Measurements from ENCODE around the gene BHLHE41. TPM values are rescaled to one million over a fixed set of nuclear protein-coding genes. Genes with fewer than 3 reads are reported as not detected.

The BHLHE41 gene
- total and polyA plus RNA-seq, 3 experiments from 2014 or later: not detected

- POLR2A ChIA-PET: no interaction called here
- H3K9me3 Mint-ChIP-seq: no peaks in the 10 kb centered on the region
- H3K4me1 Mint-ChIP-seq: no peaks in the 10 kb centered on the region
- Histone ChIP-seq H3K36me3 (ENCODE audit: insufficient read depth, low read length) (no peaks in the 10 kb centered on the region), H3K4me1 (ENCODE audit: insufficient read depth, low read length) (no peaks in the 10 kb centered on the region), H3K9me3 (ENCODE audit: low read length) (no peaks in the 10 kb centered on the region), H3K27ac (ENCODE audit: low read depth, low read length) (no peak overlapping the region), H3K27me3 (ENCODE audit: insufficient read depth, low read length, poor library complexity, severe bottlenecking) (no peaks in the 10 kb centered on the region), H3K4me3 (ENCODE audit: low read length) (no peak overlapping the region)
- CTCF ChIA-PET: no interaction called here
- no peaks in the 10 kb centered on the region for H3K36me3 Mint-ChIP-seq
- DNase-seq: no peak
- no peak overlapping the region for H3K27ac Mint-ChIP-seq
- H3K4me3 Mint-ChIP-seq: no peak overlapping the region
- H3K27me3 Mint-ChIP-seq: peaks cover 11 to 30% of the 10 kb centered on the region in 2 donors
Observed at GRCh38 chr12:26138860-26139259, 14.0 kb upstream of the BHLHE41 start.

- POLR2A ChIA-PET: no interaction called here
- no peaks in the 10 kb centered on the region for H3K4me1 ChIP-seq (ENCODE audit: insufficient read depth, low read length)
- DNase-seq: no peak
- Mint-ChIP-seq H3K36me3 (no peaks in the 10 kb centered on the region), H3K9me3 (no peaks in the 10 kb centered on the region), H3K4me3 (no peak overlapping the region), H3K4me1 (no peaks in the 10 kb centered on the region), H3K27ac (no peak overlapping the region), H3K27me3 (peaks cover 25 to 42% of the 10 kb centered on the region in 2 donors)
- H3K27ac ChIP-seq (ENCODE audit: low read depth, low read length): no peak overlapping the region
- no peaks in the 10 kb centered on the region for H3K27me3 ChIP-seq (ENCODE audit: insufficient read depth, low read length, poor library complexity, severe bottlenecking)
- no peak overlapping the region for H3K4me3 ChIP-seq (ENCODE audit: low read length)
- CTCF ChIA-PET: no interaction called here
- H3K9me3 ChIP-seq (ENCODE audit: low read length): no peaks in the 10 kb centered on the region
- H3K36me3 ChIP-seq (ENCODE audit: insufficient read depth, low read length): no peaks in the 10 kb centered on the region
Observed at GRCh38 chr12:26136688-26137087, 11.9 kb upstream of the BHLHE41 start.

- no peaks in the 10 kb centered on the region for H3K4me1 Mint-ChIP-seq
- H3K4me3 Mint-ChIP-seq: no peak overlapping the region
- no peaks in the 10 kb centered on the region for H3K4me1 ChIP-seq (ENCODE audit: insufficient read depth, low read length)
- no peak overlapping the region for H3K27ac ChIP-seq (ENCODE audit: low read depth, low read length)
- H3K27me3 Mint-ChIP-seq: peaks cover 33 to 50% of the 10 kb centered on the region in 2 donors
- H3K9me3 Mint-ChIP-seq: no peaks in the 10 kb centered on the region
- H3K9me3 ChIP-seq (ENCODE audit: low read length): no peaks in the 10 kb centered on the region
- POLR2A ChIA-PET: no interaction called here
- no peaks in the 10 kb centered on the region for H3K36me3 ChIP-seq (ENCODE audit: insufficient read depth, low read length)
- no peak for DNase-seq
- H3K4me3 ChIP-seq (ENCODE audit: low read length): no peak overlapping the region
- H3K27ac Mint-ChIP-seq: no peak overlapping the region
- H3K27me3 ChIP-seq (ENCODE audit: insufficient read depth, low read length, poor library complexity, severe bottlenecking): no peaks in the 10 kb centered on the region
- CTCF ChIA-PET: no interaction called here
- H3K36me3 Mint-ChIP-seq: no peaks in the 10 kb centered on the region
Observed at GRCh38 chr12:26135571-26135970, 10.7 kb upstream of the BHLHE41 start.

DNA sequence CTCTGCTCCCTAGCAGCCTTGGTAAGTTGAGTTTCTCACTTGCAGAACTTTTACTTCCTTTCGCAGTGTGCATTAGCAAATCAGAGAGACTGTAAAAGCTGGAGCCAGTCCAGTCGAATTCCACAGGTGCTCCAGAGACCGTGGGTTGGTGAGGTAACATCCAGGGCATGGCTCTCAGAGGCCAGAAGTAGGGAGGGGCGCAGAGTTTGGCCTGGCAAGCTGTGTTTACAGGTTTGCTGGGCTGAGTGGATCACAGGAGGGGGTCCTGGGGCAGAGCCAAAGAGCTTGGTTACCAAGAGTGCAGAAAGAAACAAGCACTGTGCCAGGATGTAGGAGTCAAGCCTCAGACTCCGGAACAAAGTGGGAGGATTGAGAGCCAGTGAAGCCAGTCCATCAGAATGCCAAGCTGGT, 10.2 kb upstream of the BHLHE41 start:
- H3K4me3 ChIP-seq (ENCODE audit: low read length): no peak overlapping the region
- no peaks in the 10 kb centered on the region for H3K9me3 ChIP-seq (ENCODE audit: low read length)
- DNase-seq: no peak
- no peak overlapping the region for H3K27ac ChIP-seq (ENCODE audit: low read depth, low read length)
- Mint-ChIP-seq H3K4me3 (no peak overlapping the region), H3K27me3 (peaks cover 36 to 52% of the 10 kb centered on the region in 2 donors), H3K9me3 (no peaks in the 10 kb centered on the region), H3K4me1 (no peaks in the 10 kb centered on the region), H3K27ac (no peak overlapping the region), H3K36me3 (no peaks in the 10 kb centered on the region)
- H3K4me1 ChIP-seq (ENCODE audit: insufficient read depth, low read length): no peaks in the 10 kb centered on the region
- H3K36me3 ChIP-seq (ENCODE audit: insufficient read depth, low read length): no peaks in the 10 kb centered on the region
- no peaks in the 10 kb centered on the region for H3K27me3 ChIP-seq (ENCODE audit: insufficient read depth, low read length, poor library complexity, severe bottlenecking)
- CTCF ChIA-PET: no interaction called here
- POLR2A ChIA-PET: no interaction called here

- POLR2A ChIA-PET: no interaction called here
- CTCF ChIA-PET: no interaction called here
- H3K27ac Mint-ChIP-seq: no peak overlapping the region
Observed at GRCh38 chr12:26134540-26134939, 9.7 kb upstream of the BHLHE41 start.

DNA sequence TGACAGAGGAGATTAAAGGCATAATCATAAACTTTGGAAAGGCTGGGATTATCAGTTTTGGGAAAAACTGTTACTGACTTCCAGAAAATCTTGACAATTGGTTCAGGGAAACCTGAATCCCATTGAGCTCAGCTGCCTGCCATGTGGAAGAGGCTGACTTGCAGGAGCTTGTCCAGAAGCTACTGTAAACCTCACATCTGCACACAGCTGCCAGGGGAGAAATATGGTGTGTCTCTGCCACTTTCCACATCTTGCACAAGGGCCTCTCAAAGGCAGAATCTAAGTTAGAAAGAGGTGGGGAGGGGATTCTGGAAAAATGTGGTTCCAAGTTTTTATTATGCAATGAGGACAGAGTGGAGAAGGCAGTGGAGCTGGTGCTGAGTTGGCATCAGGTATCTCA, 8.7 kb upstream of the BHLHE41 start:
- no peak overlapping the region for H3K4me3 ChIP-seq (ENCODE audit: low read length)
- Mint-ChIP-seq H3K4me3 (no peak overlapping the region), H3K27ac (no peak overlapping the region), H3K4me1 (no peaks in the 10 kb centered on the region), H3K9me3 (no peaks in the 10 kb centered on the region), H3K27me3 (peaks cover 42 to 66% of the 10 kb centered on the region in 2 donors), H3K36me3 (no peaks in the 10 kb centered on the region)
- POLR2A ChIA-PET: interaction anchor here (0.9 kb wide), 1 partner anchor 10 kb away, joined by 3 read pairs; no protein-coding TSS in a partner anchor
- H3K27me3 ChIP-seq (ENCODE audit: insufficient read depth, low read length, poor library complexity, severe bottlenecking): peaks cover 5% of the 10 kb centered on the region
- H3K9me3 ChIP-seq (ENCODE audit: low read length): no peaks in the 10 kb centered on the region
- H3K27ac ChIP-seq (ENCODE audit: low read depth, low read length): no peak overlapping the region
- no peaks in the 10 kb centered on the region for H3K36me3 ChIP-seq (ENCODE audit: insufficient read depth, low read length)
- CTCF ChIA-PET: no interaction called here
- no peaks in the 10 kb centered on the region for H3K4me1 ChIP-seq (ENCODE audit: insufficient read depth, low read length)
- DNase-seq: no peak

More at GRCh38 chr12:26134540-26134939, 9.7 kb upstream of the BHLHE41 start:
- H3K4me1 Mint-ChIP-seq: no peaks in the 10 kb centered on the region
- Histone ChIP-seq H3K36me3 (ENCODE audit: insufficient read depth, low read length) (no peaks in the 10 kb centered on the region), H3K4me1 (ENCODE audit: insufficient read depth, low read length) (no peaks in the 10 kb centered on the region), H3K27ac (ENCODE audit: low read depth, low read length) (no peak overlapping the region), H3K9me3 (ENCODE audit: low read length) (no peaks in the 10 kb centered on the region), H3K4me3 (ENCODE audit: low read length) (no peak overlapping the region), H3K27me3 (ENCODE audit: insufficient read depth, low read length, poor library complexity, severe bottlenecking) (no peaks in the 10 kb centered on the region)
- DNase-seq: no peak
- H3K4me3 Mint-ChIP-seq: no peak overlapping the region
- peaks cover 40 to 56% of the 10 kb centered on the region in 2 donors for H3K27me3 Mint-ChIP-seq
- no peaks in the 10 kb centered on the region for H3K36me3 Mint-ChIP-seq
- no peaks in the 10 kb centered on the region for H3K9me3 Mint-ChIP-seq

DNA sequence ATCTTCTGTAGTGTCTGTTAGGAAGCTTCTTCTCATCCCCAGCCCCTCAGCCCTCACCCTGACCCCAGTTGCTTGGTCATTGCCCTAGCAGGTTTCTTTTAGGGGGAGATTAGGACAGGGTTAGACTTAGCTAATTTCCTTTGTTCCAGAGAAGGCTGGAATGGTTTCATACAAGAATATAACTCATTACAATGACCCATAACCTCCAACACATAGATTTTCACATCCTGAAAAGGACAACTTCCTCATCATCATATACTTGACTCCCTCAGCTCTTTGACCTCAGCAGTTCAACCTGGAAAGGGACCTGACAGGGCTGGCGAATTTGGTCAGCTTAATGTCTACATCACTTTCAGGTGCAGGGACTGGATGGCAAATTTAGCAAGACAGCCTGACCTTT, 8.0 kb upstream of the BHLHE41 start:
- no peak for DNase-seq
- ChIA-PET CTCF (interaction anchor here (1.2 to 1.4 kb wide), 2 partner anchors 9 to 11 kb away, joined by 3 to 4 read pairs; no protein-coding TSS in a partner anchor), POLR2A (no interaction called here)

DNA sequence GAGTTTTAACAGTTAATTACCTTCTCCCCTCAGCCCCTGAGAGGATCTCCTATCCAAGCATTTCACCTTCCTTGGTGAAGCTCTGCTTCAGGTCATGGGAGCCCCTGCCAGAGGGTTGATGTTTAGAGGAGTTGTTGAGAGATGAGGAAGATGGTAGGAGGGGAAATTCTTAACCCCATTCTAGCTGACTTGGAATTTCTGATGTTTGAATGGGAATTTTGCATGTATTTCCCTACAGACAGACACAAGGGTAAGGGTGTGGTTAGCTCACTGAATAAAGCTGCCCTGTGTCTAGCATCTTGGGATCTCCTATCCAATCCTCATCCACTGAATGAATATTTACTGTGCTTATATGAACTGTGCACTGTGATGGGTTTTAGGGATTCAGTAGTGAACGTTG, 7.1 kb upstream of the BHLHE41 start:
- Mint-ChIP-seq H3K4me1 (peaks cover under 1 to 6% (median 5%) of the 10 kb centered on the region in 3 donors), H3K27ac (no peak overlapping the region), H3K36me3 (no peaks in the 10 kb centered on the region), H3K4me3 (no peak overlapping the region), H3K27me3 (peaks cover 56 to 82% of the 10 kb centered on the region in 2 donors), H3K9me3 (no peaks in the 10 kb centered on the region)
- CTCF ChIA-PET: interaction anchor here (1.2 to 1.4 kb wide), 2 partner anchors 8 to 11 kb away, joined by 3 to 4 read pairs; no protein-coding TSS in a partner anchor
- no peak for DNase-seq
- Histone ChIP-seq H3K27me3 (ENCODE audit: insufficient read depth, low read length, poor library complexity, severe bottlenecking) (peaks cover 11% of the 10 kb centered on the region), H3K9me3 (ENCODE audit: low read length) (no peaks in the 10 kb centered on the region), H3K27ac (ENCODE audit: low read depth, low read length) (no peak overlapping the region), H3K4me3 (ENCODE audit: low read length) (no peak overlapping the region), H3K4me1 (ENCODE audit: insufficient read depth, low read length) (no peaks in the 10 kb centered on the region), H3K36me3 (ENCODE audit: insufficient read depth, low read length) (no peaks in the 10 kb centered on the region)
- POLR2A ChIA-PET: no interaction called here

More for the DNA sequence above, 8.0 kb upstream of the BHLHE41 start:
- no peak overlapping the region for H3K27ac ChIP-seq (ENCODE audit: low read depth, low read length)
- no peaks in the 10 kb centered on the region for H3K36me3 ChIP-seq (ENCODE audit: insufficient read depth, low read length)
- no peaks in the 10 kb centered on the region for H3K36me3 Mint-ChIP-seq
- H3K4me1 Mint-ChIP-seq: no peaks in the 10 kb centered on the region
- H3K27me3 ChIP-seq (ENCODE audit: insufficient read depth, low read length, poor library complexity, severe bottlenecking): peaks cover 11% of the 10 kb centered on the region
- H3K27me3 Mint-ChIP-seq: peaks cover 47 to 73% of the 10 kb centered on the region in 2 donors
- no peaks in the 10 kb centered on the region for H3K9me3 Mint-ChIP-seq
- H3K4me3 Mint-ChIP-seq: no peak overlapping the region
- no peak overlapping the region for H3K4me3 ChIP-seq (ENCODE audit: low read length)
- no peaks in the 10 kb centered on the region for H3K9me3 ChIP-seq (ENCODE audit: low read length)
- no peaks in the 10 kb centered on the region for H3K4me1 ChIP-seq (ENCODE audit: insufficient read depth, low read length)
- no peak overlapping the region for H3K27ac Mint-ChIP-seq

GRCh38 chr12:26130728-26131127, 5.9 kb upstream of the BHLHE41 start:
- H3K9me3 ChIP-seq (ENCODE audit: low read length): no peaks in the 10 kb centered on the region
- no peak overlapping the region for H3K27ac ChIP-seq (ENCODE audit: low read depth, low read length)
- ChIA-PET CTCF (no interaction called here), POLR2A (no interaction called here)
- DNase-seq: no peak
- peaks cover 17% of the 10 kb centered on the region for H3K27me3 ChIP-seq (ENCODE audit: insufficient read depth, low read length, poor library complexity, severe bottlenecking)
- no peaks in the 10 kb centered on the region for H3K9me3 Mint-ChIP-seq
- peaks cover 66 to 77% of the 10 kb centered on the region in 2 donors for H3K27me3 Mint-ChIP-seq
- no peaks in the 10 kb centered on the region for H3K36me3 ChIP-seq (ENCODE audit: insufficient read depth, low read length)
- H3K27ac Mint-ChIP-seq: no peak overlapping the region
- H3K4me3 ChIP-seq (ENCODE audit: low read length): no peak overlapping the region
- no peaks in the 10 kb centered on the region for H3K36me3 Mint-ChIP-seq
- peaks cover 4 to 18% (median 7%) of the 10 kb centered on the region in 3 donors for H3K4me1 Mint-ChIP-seq
- H3K4me1 ChIP-seq (ENCODE audit: insufficient read depth, low read length): no peaks in the 10 kb centered on the region
- no peak overlapping the region for H3K4me3 Mint-ChIP-seq

All from CD8-positive, alpha-beta memory T cell (primary cell).